Ramos (cell line): ENCODE data around the gene SBF1.

ENCODE experiments used
- in situ Hi-C: fragments of 300-500 bp; cut with MboI; formaldehyde crosslinking; loops from one replicate; pipeline ENCODE4 v1.14.3; 2022; ENCODE audit warnings: low sequenced_read_pairs; ENCODE audit not compliant: unreplicated experiment

SBF1 gene

GRCh38 chr22:50447576-50448551 lies 27.0 kb downstream of the SBF1 start:
- in situ Hi-C loops: no loop called here

- in situ Hi-C loops: no loop called here
These were observed 27.9 kb downstream of the SBF1 start for GRCh38 chr22:50446708-50447575.

GRCh38 chr22:50445880-50446707 lies 28.7 kb downstream of the SBF1 start:
- in situ Hi-C loops: no loop called here

- in situ Hi-C loops: no loop called here
These were observed 29.6 kb downstream of the SBF1 start for GRCh38 chr22:50445071-50445879.

GRCh38 chr22:50444663-50445062 lies 30.2 kb downstream of the SBF1 start:
- in situ Hi-C loops: no loop called here

- in situ Hi-C loops: no loop called here
These were observed 30.8 kb downstream of the SBF1 start for GRCh38 chr22:50443801-50444625.

- in situ Hi-C loops: no loop called here
These were observed 31.6 kb downstream of the SBF1 start for GRCh38 chr22:50443197-50443596.

- in situ Hi-C loops: no loop called here
These were observed 33.3 kb downstream of the SBF1 start for GRCh38 chr22:50441428-50441993.

GRCh38 chr22:50440544-50441249 lies 34.1 kb downstream of the SBF1 start:
- in situ Hi-C loops: no loop called here

GRCh38 chr22:50439871-50440331 lies 34.9 kb downstream of the SBF1 start:
- in situ Hi-C loops: no loop called here

GRCh38 chr22:50439314-50439870 lies 35.4 kb downstream of the SBF1 start:
- in situ Hi-C loops: no loop called here

GRCh38 chr22:50438305-50439275 lies 36.2 kb downstream of the SBF1 start:
- in situ Hi-C loops: no loop called here

GRCh38 chr22:50437511-50438304 lies 37.1 kb downstream of the SBF1 start:
- in situ Hi-C loops: no loop called here

- in situ Hi-C loops: no loop called here
These were observed 37.9 kb downstream of the SBF1 start for GRCh38 chr22:50436841-50437341.
